ENCODE results near the gene NFASC.

The NFASC gene

GRCh38 chr1:204917802-204918201 lies 47.1 kb downstream of the NFASC start:
- H3K9me3 ChIP-seq (ENCODE audit: control insufficient read depth in 1 of 2, low read length in 2 of 2): no peaks in the 10 kb centered on the region
- peaks cover 0 to 6% of the 10 kb centered on the region in 2 donors for H3K4me1 ChIP-seq (ENCODE audit: control insufficient read depth in 1 of 2, insufficient read depth in 2 of 2, low read length in 2 of 2)
- no peaks in the 10 kb centered on the region for H3K27me3 ChIP-seq (ENCODE audit: low read depth, low read length)
- no peak overlapping the region for H3K27ac ChIP-seq (ENCODE audit: low read length)
- peaks cover 0 to 6% of the 10 kb centered on the region in 2 donors for H3K36me3 ChIP-seq (ENCODE audit: control insufficient read depth in 1 of 2, insufficient read depth in 2 of 2, low read length in 2 of 2)
- no peak overlapping the region for H3K4me3 ChIP-seq (ENCODE audit: low read depth in 1 of 2, low read length in 2 of 2)

GRCh38 chr1:204920511-204920910 lies 49.8 kb downstream of the NFASC start:
- Histone ChIP-seq H3K27me3 (ENCODE audit: low read depth, low read length) (no peaks in the 10 kb centered on the region), H3K36me3 (ENCODE audit: control insufficient read depth in 1 of 2, insufficient read depth in 2 of 2, low read length in 2 of 2) (peaks cover 0 to 10% of the 10 kb centered on the region in 2 donors), H3K4me1 (ENCODE audit: control insufficient read depth in 1 of 2, insufficient read depth in 2 of 2, low read length in 2 of 2) (peaks cover 0 to 20% of the 10 kb centered on the region in 2 donors), H3K4me3 (ENCODE audit: low read depth in 1 of 2, low read length in 2 of 2) (no peak overlapping the region), H3K27ac (ENCODE audit: low read length) (no peak overlapping the region), H3K9me3 (ENCODE audit: control insufficient read depth in 1 of 2, low read length in 2 of 2) (no peaks in the 10 kb centered on the region)

GRCh38 chr1:204920967-204921366 lies 50.3 kb downstream of the NFASC start:
- Histone ChIP-seq H3K36me3 (ENCODE audit: control insufficient read depth in 1 of 2, insufficient read depth in 2 of 2, low read length in 2 of 2) (peaks cover 0 to 10% of the 10 kb centered on the region in 2 donors), H3K9me3 (ENCODE audit: control insufficient read depth in 1 of 2, low read length in 2 of 2) (no peaks in the 10 kb centered on the region), H3K4me3 (ENCODE audit: low read depth in 1 of 2, low read length in 2 of 2) (no peak overlapping the region), H3K27me3 (ENCODE audit: low read depth, low read length) (no peaks in the 10 kb centered on the region), H3K27ac (ENCODE audit: low read length) (no peak overlapping the region), H3K4me1 (ENCODE audit: control insufficient read depth in 1 of 2, insufficient read depth in 2 of 2, low read length in 2 of 2) (peaks cover 0 to 16% of the 10 kb centered on the region in 2 donors)

GRCh38 chr1:204921855-204922516 lies 51.3 kb downstream of the NFASC start:
- Histone ChIP-seq H3K36me3 (ENCODE audit: control insufficient read depth in 1 of 2, insufficient read depth in 2 of 2, low read length in 2 of 2) (peaks cover 0 to 10% of the 10 kb centered on the region in 2 donors), H3K9me3 (ENCODE audit: control insufficient read depth in 1 of 2, low read length in 2 of 2) (no peaks in the 10 kb centered on the region), H3K4me1 (ENCODE audit: control insufficient read depth in 1 of 2, insufficient read depth in 2 of 2, low read length in 2 of 2) (peaks cover 0 to 15% of the 10 kb centered on the region in 2 donors), H3K27ac (ENCODE audit: low read length) (no peak overlapping the region), H3K27me3 (ENCODE audit: low read depth, low read length) (no peaks in the 10 kb centered on the region), H3K4me3 (ENCODE audit: low read depth in 1 of 2, low read length in 2 of 2) (no peak overlapping the region)

GRCh38 chr1:204923201-204923600 lies 52.5 kb downstream of the NFASC start:
- no peaks in the 10 kb centered on the region for H3K27me3 ChIP-seq (ENCODE audit: low read depth, low read length)
- no peak overlapping the region for H3K4me3 ChIP-seq (ENCODE audit: low read depth in 1 of 2, low read length in 2 of 2)
- peaks cover 0 to 15% of the 10 kb centered on the region in 2 donors for H3K4me1 ChIP-seq (ENCODE audit: control insufficient read depth in 1 of 2, insufficient read depth in 2 of 2, low read length in 2 of 2)
- no peak overlapping the region for H3K27ac ChIP-seq (ENCODE audit: low read length)
- peaks cover 0 to 10% of the 10 kb centered on the region in 2 donors for H3K36me3 ChIP-seq (ENCODE audit: control insufficient read depth in 1 of 2, insufficient read depth in 2 of 2, low read length in 2 of 2)
- no peaks in the 10 kb centered on the region for H3K9me3 ChIP-seq (ENCODE audit: control insufficient read depth in 1 of 2, low read length in 2 of 2)

- Histone ChIP-seq H3K27me3 (ENCODE audit: low read depth, low read length) (no peaks in the 10 kb centered on the region), H3K27ac (ENCODE audit: low read length) (no peak overlapping the region), H3K4me1 (ENCODE audit: control insufficient read depth in 1 of 2, insufficient read depth in 2 of 2, low read length in 2 of 2) (peaks cover 0 to 15% of the 10 kb centered on the region in 2 donors), H3K36me3 (ENCODE audit: control insufficient read depth in 1 of 2, insufficient read depth in 2 of 2, low read length in 2 of 2) (peaks cover 0 to 10% of the 10 kb centered on the region in 2 donors), H3K9me3 (ENCODE audit: control insufficient read depth in 1 of 2, low read length in 2 of 2) (no peaks in the 10 kb centered on the region), H3K4me3 (ENCODE audit: low read depth in 1 of 2, low read length in 2 of 2) (no peak overlapping the region)
Observed at GRCh38 chr1:204923626-204924012, 53.0 kb downstream of the NFASC start.

- Histone ChIP-seq H3K27ac (ENCODE audit: low read length) (no peak overlapping the region), H3K4me1 (ENCODE audit: control insufficient read depth in 1 of 2, insufficient read depth in 2 of 2, low read length in 2 of 2) (peaks cover 0 to 15% of the 10 kb centered on the region in 2 donors), H3K9me3 (ENCODE audit: control insufficient read depth in 1 of 2, low read length in 2 of 2) (no peaks in the 10 kb centered on the region), H3K27me3 (ENCODE audit: low read depth, low read length) (no peaks in the 10 kb centered on the region), H3K36me3 (ENCODE audit: control insufficient read depth in 1 of 2, insufficient read depth in 2 of 2, low read length in 2 of 2) (peaks cover 0 to 10% of the 10 kb centered on the region in 2 donors), H3K4me3 (ENCODE audit: low read depth in 1 of 2, low read length in 2 of 2) (no peak overlapping the region)
Observed at GRCh38 chr1:204924013-204924759, 53.5 kb downstream of the NFASC start.

GRCh38 chr1:204925701-204926100 lies 55.0 kb downstream of the NFASC start:
- Histone ChIP-seq H3K27ac (ENCODE audit: low read length) (no peak overlapping the region), H3K36me3 (ENCODE audit: control insufficient read depth in 1 of 2, insufficient read depth in 2 of 2, low read length in 2 of 2) (peaks cover 0 to 10% of the 10 kb centered on the region in 2 donors), H3K4me1 (ENCODE audit: control insufficient read depth in 1 of 2, insufficient read depth in 2 of 2, low read length in 2 of 2) (peaks cover 0 to 18% of the 10 kb centered on the region in 2 donors), H3K4me3 (ENCODE audit: low read depth in 1 of 2, low read length in 2 of 2) (no peak overlapping the region), H3K9me3 (ENCODE audit: control insufficient read depth in 1 of 2, low read length in 2 of 2) (no peaks in the 10 kb centered on the region), H3K27me3 (ENCODE audit: low read depth, low read length) (no peaks in the 10 kb centered on the region)

GRCh38 chr1:204927673-204928641 lies 57.3 kb downstream of the NFASC start:
- Histone ChIP-seq H3K27ac (ENCODE audit: low read length) (no peak overlapping the region), H3K36me3 (ENCODE audit: control insufficient read depth in 1 of 2, insufficient read depth in 2 of 2, low read length in 2 of 2) (peaks cover 0 to 2% of the 10 kb centered on the region in 2 donors), H3K4me3 (ENCODE audit: low read depth in 1 of 2, low read length in 2 of 2) (no peak overlapping the region), H3K9me3 (ENCODE audit: control insufficient read depth in 1 of 2, low read length in 2 of 2) (no peaks in the 10 kb centered on the region), H3K27me3 (ENCODE audit: low read depth, low read length) (no peaks in the 10 kb centered on the region), H3K4me1 (ENCODE audit: control insufficient read depth in 1 of 2, insufficient read depth in 2 of 2, low read length in 2 of 2) (peaks cover 0 to 20% of the 10 kb centered on the region in 2 donors)

GRCh38 chr1:204928671-204929486 lies 58.2 kb downstream of the NFASC start:
- H3K36me3 ChIP-seq (ENCODE audit: control insufficient read depth in 1 of 2, insufficient read depth in 2 of 2, low read length in 2 of 2): no peaks in the 10 kb centered on the region
- H3K27me3 ChIP-seq (ENCODE audit: low read depth, low read length): no peaks in the 10 kb centered on the region
- H3K9me3 ChIP-seq (ENCODE audit: control insufficient read depth in 1 of 2, low read length in 2 of 2): no peaks in the 10 kb centered on the region
- H3K4me3 ChIP-seq (ENCODE audit: low read depth in 1 of 2, low read length in 2 of 2): no peak overlapping the region
- peaks cover 0 to 13% of the 10 kb centered on the region in 2 donors for H3K4me1 ChIP-seq (ENCODE audit: control insufficient read depth in 1 of 2, insufficient read depth in 2 of 2, low read length in 2 of 2)
- H3K27ac ChIP-seq (ENCODE audit: low read length): no peak overlapping the region
